GM19463 (cell line): ENCODE measurements around the gene PEX14.

ENCODE experiments used
- ATAC-seq: cut with Tn5 transposase; IDR thresholded peaks from one replicate; pipeline ENCODE4 v1.9.1; 2021; ENCODE audit warnings: mild to moderate bottlenecking, moderate library complexity; ENCODE audit not compliant: unreplicated experiment

Gene PEX14

GRCh38 chr1:10586125-10586524, 111.4 kb downstream of the PEX14 start:
- no peak for ATAC-seq

DNA sequence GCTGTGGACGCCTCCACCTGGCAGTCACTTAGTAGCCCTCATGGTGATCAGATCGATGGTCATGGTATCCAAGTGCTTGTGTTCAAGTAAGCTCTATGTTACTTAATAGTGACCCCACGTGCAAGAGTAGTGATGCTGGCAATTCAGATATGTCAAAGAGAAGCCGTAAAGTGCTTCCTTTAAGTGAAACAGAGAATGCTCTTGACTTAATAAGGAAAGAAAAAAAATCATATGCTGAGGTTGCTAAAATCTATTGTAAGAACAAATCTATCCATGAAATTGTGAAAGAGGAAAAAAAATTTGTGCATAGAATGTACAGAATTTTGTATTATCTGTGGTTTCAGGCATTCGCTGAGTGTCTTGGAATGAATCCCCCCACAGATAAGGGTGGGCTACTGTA, 113.9 kb downstream of the PEX14 start:
- ATAC-seq = no peak

GRCh38 chr1:10589074-10589473, 114.3 kb downstream of the PEX14 start:
- no peak for ATAC-seq

GRCh38 chr1:10591010-10591409, 116.3 kb downstream of the PEX14 start:
- no peak for ATAC-seq

- no peak for ATAC-seq
Measured at GRCh38 chr1:10592373-10592772, 117.6 kb downstream of the PEX14 start.

DNA sequence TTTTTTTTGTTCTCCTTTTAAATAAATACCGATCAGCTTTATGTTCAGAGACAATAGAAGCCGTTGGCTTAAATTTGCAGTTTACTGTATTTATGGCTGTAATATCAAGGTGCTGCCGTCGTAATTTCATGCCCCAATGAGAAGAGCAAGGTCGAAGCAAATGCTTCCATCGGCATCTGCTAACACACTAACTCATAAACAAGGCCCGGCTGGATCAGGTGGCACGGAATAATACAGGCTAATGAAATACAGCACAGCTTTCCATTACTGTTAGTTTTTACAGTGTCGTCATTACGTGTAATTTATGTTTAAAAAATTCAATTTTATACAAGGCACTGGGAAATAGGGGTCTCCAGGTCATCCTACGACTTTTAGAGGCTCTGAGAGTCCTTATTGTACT, 119.0 kb downstream of the PEX14 start:
- no peak for ATAC-seq

GRCh38 chr1:10594595-10595223, 120.0 kb downstream of the PEX14 start:
- no peak for ATAC-seq

- no peak for ATAC-seq
Measured at GRCh38 chr1:10596780-10597179, 122.0 kb downstream of the PEX14 start.

GRCh38 chr1:10597492-10598388, 123.0 kb downstream of the PEX14 start:
- no peak for ATAC-seq

DNA sequence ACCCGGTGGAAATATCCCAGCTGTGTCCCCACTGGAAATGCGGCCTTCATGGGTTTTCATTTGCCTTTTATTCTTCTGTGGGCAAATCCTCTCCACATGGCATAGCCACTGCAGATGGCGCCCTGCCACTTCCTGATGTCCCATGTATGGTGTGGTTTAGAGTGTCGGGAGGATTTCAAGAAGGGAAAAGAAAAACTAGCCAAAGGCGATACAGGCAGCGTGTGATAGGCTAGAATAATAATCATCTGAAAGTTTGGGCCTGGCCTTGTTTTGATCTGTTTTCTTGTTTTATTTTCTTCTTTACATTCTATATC, 123.6 kb downstream of the PEX14 start:
- ATAC-seq = no peak

GRCh38 chr1:10599194-10599861, 124.6 kb downstream of the PEX14 start:
- ATAC-seq = no peak

GRCh38 chr1:10601342-10602070, 126.8 kb downstream of the PEX14 start:
- ATAC-seq = no peak

GRCh38 chr1:10602936-10603335, 128.2 kb downstream of the PEX14 start:
- no peak for ATAC-seq

DNA sequence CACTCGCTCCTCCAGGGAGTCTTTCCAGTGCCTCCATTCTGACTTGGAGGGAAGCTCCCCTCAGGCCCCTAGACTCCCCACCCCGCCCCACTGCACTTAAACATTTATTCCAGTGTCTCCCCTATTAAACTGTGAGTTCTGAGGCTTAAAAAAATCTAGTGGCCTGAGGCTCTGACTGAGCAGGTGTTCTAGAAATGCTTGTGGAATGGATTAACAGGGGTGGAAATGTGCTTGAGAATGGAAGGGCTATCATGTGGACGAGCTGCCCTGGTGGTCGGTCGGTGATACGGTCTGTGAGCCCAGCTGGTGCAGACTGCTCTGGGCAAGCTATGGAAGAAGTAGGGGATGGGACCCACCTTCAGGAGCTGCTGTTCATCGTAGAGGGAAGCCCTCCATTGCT, 130.2 kb downstream of the PEX14 start:
- ATAC-seq = no peak

GRCh38 chr1:10606064-10606463, 131.3 kb downstream of the PEX14 start:
- ATAC-seq = no peak

- ATAC-seq = no peak
Measured at GRCh38 chr1:10607228-10607627, 132.5 kb downstream of the PEX14 start.

- ATAC-seq = no peak
Measured at GRCh38 chr1:10608690-10609089, 133.9 kb downstream of the PEX14 start.

GRCh38 chr1:10610901-10611600, 136.3 kb downstream of the PEX14 start:
- ATAC-seq = no peak

GRCh38 chr1:10612436-10613160, 137.8 kb downstream of the PEX14 start:
- ATAC-seq = no peak

- no peak for ATAC-seq
Measured at GRCh38 chr1:10613340-10613739, 138.6 kb downstream of the PEX14 start.
